ENCODE results near the gene MAP2K5.

MAP2K5 gene

DNA sequence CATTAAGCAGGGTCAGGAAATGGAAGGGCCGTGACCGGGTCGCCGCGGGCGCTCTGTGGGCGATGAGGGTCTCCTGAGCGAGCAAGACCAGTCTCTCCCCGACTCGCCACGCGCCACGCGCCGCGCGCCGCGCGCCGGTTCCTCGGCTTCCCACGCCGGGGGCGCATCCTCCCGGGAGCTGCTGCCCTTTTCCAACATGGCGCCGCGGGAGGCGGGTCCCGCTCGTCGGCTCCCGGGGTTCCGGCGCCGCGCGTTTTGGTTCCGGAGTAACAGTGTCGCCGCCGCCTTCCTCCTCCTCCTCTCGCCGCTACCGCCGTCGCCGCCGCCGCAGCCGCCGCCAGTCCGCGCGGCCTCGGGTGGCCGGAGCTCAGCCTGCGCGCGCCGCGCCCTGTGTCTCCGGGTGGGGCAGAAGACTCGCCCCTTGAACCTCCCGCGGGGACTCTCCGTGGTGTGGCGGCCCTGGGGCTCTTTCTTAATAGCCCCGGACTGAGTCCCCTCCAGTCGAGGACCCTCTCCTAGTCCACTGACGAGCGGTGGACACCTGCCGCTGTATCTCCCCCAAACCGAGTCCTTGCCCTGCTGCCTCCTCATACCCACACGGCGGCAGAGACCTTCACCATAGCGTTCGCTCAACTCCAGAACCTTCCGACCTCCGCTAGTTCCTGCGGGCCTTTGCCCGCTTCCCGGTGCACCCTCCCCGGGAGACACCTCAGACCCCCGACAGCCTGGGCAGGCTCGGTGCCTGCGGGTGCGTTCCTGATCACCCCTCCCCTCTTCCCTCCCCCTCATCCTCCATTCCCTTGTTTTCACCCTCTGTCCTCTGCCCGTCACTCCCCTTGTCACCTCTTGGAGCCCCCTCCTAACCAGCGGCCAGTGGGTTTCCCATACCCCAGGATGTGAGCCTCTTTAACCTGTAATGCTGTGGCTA lies at the start of gene MAP2K5:
MAP2K5 (plus strand) TSS at position 284 of the 928 bp plus-strand sequence; CDS start at position 917, 633 bp downstream.
- TF ChIP-seq POLR2A (IDR thresholded peaks at IDR 0.05; ENCODE audit: low read length) (peak; percentile 78), GATA1 (IDR thresholded peaks at IDR 0.05; ENCODE audit: low read depth, low read length) (no peak)
- DNase-seq = peak; percentile 81 to 87

DNA sequence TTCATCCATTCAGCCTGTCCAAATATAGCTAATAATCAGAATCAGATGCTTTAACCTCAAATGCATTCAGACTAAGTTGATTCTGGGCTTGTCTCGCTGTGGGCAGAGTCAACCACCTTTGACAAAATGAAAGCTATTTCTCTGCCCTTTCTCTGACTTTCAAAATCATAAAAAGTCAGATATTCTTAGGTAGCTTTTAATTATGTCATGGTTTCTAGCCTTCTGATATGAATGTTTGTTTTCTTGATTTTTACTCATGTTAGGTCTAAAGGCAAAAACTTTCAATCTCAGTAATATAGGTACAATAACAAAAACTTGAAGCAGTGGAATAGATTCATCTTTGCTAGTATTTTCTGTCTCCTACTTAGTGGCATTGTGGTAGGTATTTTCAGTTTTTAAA lies 46.9 kb upstream of the MAP2K5 start:
- DNase-seq = no peak
- TF ChIP-seq GATA1 (IDR thresholded peaks at IDR 0.05; ENCODE audit: low read depth, low read length) (no peak), POLR2A (IDR thresholded peaks at IDR 0.05; ENCODE audit: low read length) (no peak)

DNA sequence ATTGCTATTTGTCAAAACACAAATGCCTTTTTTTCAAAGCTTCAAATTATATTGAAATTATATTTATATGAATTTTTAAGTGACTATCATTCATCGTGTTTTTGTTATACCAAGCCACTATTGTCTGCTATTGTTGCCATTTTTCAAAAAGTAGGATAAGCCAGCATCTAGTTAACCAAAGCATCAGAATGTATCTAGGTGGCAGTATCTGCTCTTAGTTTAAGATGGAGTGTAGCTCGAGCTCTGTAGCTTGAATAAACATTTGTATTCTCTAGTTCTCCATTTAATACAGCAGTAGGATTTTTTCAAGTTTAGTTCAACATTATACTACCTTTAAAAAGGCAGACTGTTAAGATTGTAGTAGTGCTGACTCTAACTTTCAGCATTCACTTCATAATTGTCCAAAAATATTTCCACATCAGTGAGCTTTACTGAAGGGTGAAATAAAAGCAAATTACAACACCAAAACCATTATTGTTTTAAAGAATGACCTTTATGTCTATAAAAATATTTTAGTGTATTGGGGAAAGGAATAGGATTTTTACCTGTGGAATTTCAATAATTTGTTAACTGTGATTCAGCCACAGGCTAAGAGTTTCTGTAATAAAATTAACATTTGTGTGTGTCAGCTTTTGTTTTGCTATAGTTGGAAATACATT lies 41.2 kb upstream of the MAP2K5 start:
- TF ChIP-seq POLR2A (IDR thresholded peaks at IDR 0.05; ENCODE audit: low read length) = no peak
- TF ChIP-seq GATA1 (IDR thresholded peaks at IDR 0.05; ENCODE audit: low read depth, low read length) = no peak
- DNase-seq = peak in 1 of 2 experiments; percentile 27

- DNase-seq = no peak
- TF ChIP-seq GATA1 (IDR thresholded peaks at IDR 0.05; ENCODE audit: low read depth, low read length) (no peak), POLR2A (IDR thresholded peaks at IDR 0.05; ENCODE audit: low read length) (no peak)
These were observed 40.6 kb upstream of the MAP2K5 start for GRCh38 chr15:67501836-67502461.

GRCh38 chr15:67504056-67504455 lies 38.4 kb upstream of the MAP2K5 start:
- DNase-seq = no peak
- TF ChIP-seq GATA1 (IDR thresholded peaks at IDR 0.05; ENCODE audit: low read depth, low read length) (no peak), POLR2A (IDR thresholded peaks at IDR 0.05; ENCODE audit: low read length) (no peak)

GRCh38 chr15:67504796-67505195 lies 37.7 kb upstream of the MAP2K5 start:
- DNase-seq = no peak

GRCh38 chr15:67505675-67506572 lies 36.6 kb upstream of the MAP2K5 start:
- no peak for DNase-seq
- no peak for TF ChIP-seq POLR2A (IDR thresholded peaks at IDR 0.05; ENCODE audit: low read length)
- no peak for TF ChIP-seq GATA1 (IDR thresholded peaks at IDR 0.05; ENCODE audit: low read depth, low read length)

More at GRCh38 chr15:67504796-67505195, 37.7 kb upstream of the MAP2K5 start:
- TF ChIP-seq POLR2A (IDR thresholded peaks at IDR 0.05; ENCODE audit: low read length) = no peak
- no peak for TF ChIP-seq GATA1 (IDR thresholded peaks at IDR 0.05; ENCODE audit: low read depth, low read length)

GRCh38 chr15:67506775-67507747 lies 35.4 kb upstream of the MAP2K5 start:
- DNase-seq = peak in 1 of 2 experiments; percentile 23
- TF ChIP-seq POLR2A (IDR thresholded peaks at IDR 0.05; ENCODE audit: low read length) (no peak), GATA1 (IDR thresholded peaks at IDR 0.05; ENCODE audit: low read depth, low read length) (no peak)

DNA sequence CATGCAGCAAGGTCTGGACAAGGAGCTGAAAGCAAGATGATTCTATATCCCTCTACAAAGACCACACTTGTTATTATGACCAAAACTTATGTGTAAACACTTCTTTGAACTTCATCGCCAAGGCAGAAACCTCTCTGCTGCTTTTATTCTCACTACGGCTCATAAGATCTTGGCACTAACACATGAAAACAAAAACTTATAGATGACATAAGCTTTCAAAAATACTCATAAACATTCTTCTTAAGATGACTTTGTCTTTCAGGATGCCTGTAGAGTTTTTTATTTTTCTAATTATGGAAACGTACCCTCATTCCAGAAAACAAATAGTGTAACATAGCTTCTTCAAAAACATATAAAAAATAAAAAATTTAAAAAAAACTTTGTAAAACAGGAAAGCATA lies 34.1 kb upstream of the MAP2K5 start:
- DNase-seq = no peak
- TF ChIP-seq POLR2A (IDR thresholded peaks at IDR 0.05; ENCODE audit: low read length) (no peak), GATA1 (IDR thresholded peaks at IDR 0.05; ENCODE audit: low read depth, low read length) (no peak)

DNA sequence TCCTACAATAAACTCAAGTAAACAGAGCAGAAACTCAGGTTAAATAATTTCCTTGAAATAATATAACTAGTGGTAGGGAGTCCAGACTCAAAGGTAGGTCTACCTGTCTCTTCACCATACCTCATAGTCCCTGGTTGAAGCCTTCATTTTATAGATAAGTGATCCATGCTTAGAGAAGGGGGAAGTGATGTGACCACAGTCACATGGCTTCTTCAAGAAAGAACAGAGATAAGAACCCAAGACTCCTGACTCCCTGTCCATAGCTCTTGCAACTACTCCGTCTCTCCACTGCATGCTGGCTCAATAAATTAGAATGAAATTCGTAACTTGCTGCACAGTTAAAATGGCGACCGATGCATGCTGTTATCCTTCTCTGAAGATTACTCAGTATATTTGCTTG lies 32.6 kb upstream of the MAP2K5 start:
- no peak for TF ChIP-seq GATA1 (IDR thresholded peaks at IDR 0.05; ENCODE audit: low read depth, low read length)
- no peak for TF ChIP-seq POLR2A (IDR thresholded peaks at IDR 0.05; ENCODE audit: low read length)
- DNase-seq = peak; percentile 7 to 17

DNA sequence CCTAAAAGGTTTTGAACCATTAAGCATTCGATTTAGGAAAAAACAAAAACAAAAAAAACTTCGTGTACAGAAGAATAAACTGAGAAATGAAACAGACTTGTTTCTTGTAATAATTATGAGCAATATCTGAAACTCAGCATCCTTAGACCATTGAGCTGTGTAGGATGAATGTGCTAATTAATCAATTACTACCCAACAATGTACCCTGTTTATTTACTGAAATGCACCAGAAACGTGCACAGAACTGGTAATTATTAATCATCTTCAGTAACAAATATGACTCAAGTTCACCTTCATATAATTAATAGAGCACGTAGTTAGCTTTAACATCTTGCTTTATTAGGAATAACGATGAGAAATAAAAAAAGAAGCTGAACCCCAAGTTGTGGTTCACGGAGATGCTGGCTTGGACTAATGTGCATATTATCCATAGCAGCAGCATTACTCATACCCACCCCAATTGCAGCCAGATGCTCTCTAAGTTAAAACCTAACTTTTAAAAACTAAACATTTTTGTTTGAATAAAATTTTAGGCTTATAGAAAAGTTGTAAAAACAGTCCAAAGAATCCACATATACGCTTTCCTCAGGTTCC lies 31.8 kb upstream of the MAP2K5 start:
- TF ChIP-seq GATA1 (IDR thresholded peaks at IDR 0.05; ENCODE audit: low read depth, low read length) (no peak), POLR2A (IDR thresholded peaks at IDR 0.05; ENCODE audit: low read length) (no peak)
- DNase-seq = no peak

DNA sequence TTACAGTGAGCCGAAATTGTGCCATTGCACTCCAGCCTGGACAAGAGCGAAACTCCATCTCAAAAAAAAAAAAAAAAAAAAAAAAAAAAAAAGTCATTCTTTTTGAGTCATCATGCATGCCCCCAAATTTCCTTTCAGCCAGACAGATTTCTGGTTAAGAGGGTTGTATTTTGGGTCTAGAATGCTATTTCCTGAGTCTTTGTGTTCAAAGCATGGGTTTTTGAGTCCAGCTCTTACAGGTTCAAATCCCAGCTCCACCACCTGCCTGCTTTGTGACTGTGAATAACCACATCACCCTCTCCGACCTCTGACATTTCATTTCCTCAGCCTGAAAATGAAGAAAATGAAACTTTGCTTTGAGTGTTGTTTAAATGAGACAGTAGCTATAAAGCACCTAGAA lies 30.9 kb upstream of the MAP2K5 start:
- TF ChIP-seq GATA1 (IDR thresholded peaks at IDR 0.05; ENCODE audit: low read depth, low read length) = no peak
- TF ChIP-seq POLR2A (IDR thresholded peaks at IDR 0.05; ENCODE audit: low read length) = no peak
- no peak for DNase-seq
